Activated CD8-positive, alpha-beta T cell treated with anti-CD3 and anti-CD28 coated beads, Interleukin-2, amount 10 ng/mL, durations not matched to agents 7 days and 5 days (primary cell): ENCODE measurements around the gene SYNPO2. TPM values are rescaled to one million over a fixed set of nuclear protein-coding genes. Genes with fewer than 3 reads are reported as not detected.

Source experiments
- ATAC-seq: fragments of 150-1000 bp; cut with Tn5 transposase; one replicate; pipeline ENCODE4 v1.10.0; 2021; ENCODE audit warnings: moderate library complexity
- CTCF ChIA-PET: fragments of 350-600 bp; sonication (Branson Sonifier 250); formaldehyde crosslinking; loops from one replicate; lab custom pipeline; 2021; ENCODE audit warnings: antibody characterized with exemption; lab: Charles Lee
- POLR2A ChIA-PET: fragments of 350-600 bp; sonication (Branson Sonifier 250); formaldehyde crosslinking; loops from one replicate; lab custom pipeline; 2021; ENCODE audit warnings: antibody characterized with exemption; lab: Charles Lee
- DNase-seq: peaks from one replicate; pipeline ENCODE4 v3.0.0-alpha.2; 2020
- H3K27ac Mint-ChIP-seq: one replicate; pipeline ENCODE4 v1.8.0; 2021; ENCODE audit warnings: mild to moderate bottlenecking, mixed read lengths
- H3K27me3 Mint-ChIP-seq: one replicate; pipeline ENCODE4 v1.8.0; 2021; ENCODE audit warnings: low read depth, mixed read lengths
- H3K36me3 Mint-ChIP-seq: one replicate; pipeline ENCODE4 v1.8.0; 2021; ENCODE audit warnings: low read depth, mixed read lengths
- H3K4me1 Mint-ChIP-seq: one replicate; pipeline ENCODE4 v1.8.0; 2021; ENCODE audit warnings: low read depth, mixed read lengths
- H3K4me3 Mint-ChIP-seq: one replicate; pipeline ENCODE4 v1.8.0; 2021; ENCODE audit warnings: mild to moderate bottlenecking, mixed read lengths
- H3K9me3 Mint-ChIP-seq: one replicate; pipeline ENCODE4 v1.8.0; 2022; ENCODE audit warnings: mixed read lengths; ENCODE audit not compliant: insufficient read depth
- total RNA-seq, 2 experiments: library from RNA; stranded (reverse); gene quantifications; one replicate each; pipeline ENCODE4 v1.2.3, GENCODE V29; 2021

SYNPO2 gene
- total RNA-seq, 2 experiments from 2014 or later = 0.60 to 0.74 TPM

- Mint-ChIP-seq H3K4me1 (no peaks in the 10 kb centered on the region), H3K36me3 (no peaks in the 10 kb centered on the region), H3K4me3 (no peak overlapping the region)
Observed at GRCh38 chr4:118939169-118939783, 50.6 kb downstream of the SYNPO2 start.

GRCh38 chr4:118941149-118941548 is 52.5 kb downstream of the SYNPO2 start:
- ATAC-seq = no peak
- CTCF ChIA-PET = no interaction called here
- POLR2A ChIA-PET = no interaction called here

More at GRCh38 chr4:118939169-118939783, 50.6 kb downstream of the SYNPO2 start:
- ChIA-PET POLR2A (no interaction called here), CTCF (no interaction called here)
- H3K27ac Mint-ChIP-seq = no peak overlapping the region
- ATAC-seq = no peak
- H3K9me3 Mint-ChIP-seq = no peaks in the 10 kb centered on the region
- no peak for DNase-seq
- peaks cover 7% of the 10 kb centered on the region for H3K27me3 Mint-ChIP-seq

GRCh38 chr4:118941799-118942198 is 53.1 kb downstream of the SYNPO2 start:
- POLR2A ChIA-PET = no interaction called here
- no peak overlapping the region for H3K27ac Mint-ChIP-seq
- no peaks in the 10 kb centered on the region for H3K4me1 Mint-ChIP-seq
- no peaks in the 10 kb centered on the region for H3K9me3 Mint-ChIP-seq
- ATAC-seq (no peak), DNase-seq (no peak)
- peaks cover 6% of the 10 kb centered on the region for H3K27me3 Mint-ChIP-seq
- CTCF ChIA-PET = no interaction called here
- H3K4me3 Mint-ChIP-seq = no peak overlapping the region
- no peaks in the 10 kb centered on the region for H3K36me3 Mint-ChIP-seq

More at GRCh38 chr4:118941149-118941548, 52.5 kb downstream of the SYNPO2 start:
- H3K4me3 Mint-ChIP-seq = no peak overlapping the region
- H3K4me1 Mint-ChIP-seq = no peaks in the 10 kb centered on the region
- DNase-seq = no peak
- H3K27ac Mint-ChIP-seq = no peak overlapping the region
- no peaks in the 10 kb centered on the region for H3K9me3 Mint-ChIP-seq
- H3K27me3 Mint-ChIP-seq = peaks cover 6% of the 10 kb centered on the region
- H3K36me3 Mint-ChIP-seq = no peaks in the 10 kb centered on the region

GRCh38 chr4:118942465-118942864 is 53.8 kb downstream of the SYNPO2 start:
- no peaks in the 10 kb centered on the region for H3K9me3 Mint-ChIP-seq
- ATAC-seq (no peak), DNase-seq (no peak)
- H3K27me3 Mint-ChIP-seq = peaks cover 6% of the 10 kb centered on the region
- CTCF ChIA-PET = no interaction called here
- no peak overlapping the region for H3K27ac Mint-ChIP-seq
- H3K4me3 Mint-ChIP-seq = no peak overlapping the region
- no peaks in the 10 kb centered on the region for H3K36me3 Mint-ChIP-seq
- POLR2A ChIA-PET = no interaction called here
- no peaks in the 10 kb centered on the region for H3K4me1 Mint-ChIP-seq

GRCh38 chr4:118947095-118947494 is 58.4 kb downstream of the SYNPO2 start:
- no peak for ATAC-seq
- no peak for DNase-seq
- H3K4me1 Mint-ChIP-seq = no peaks in the 10 kb centered on the region
- H3K27me3 Mint-ChIP-seq = peaks cover 5% of the 10 kb centered on the region
- ChIA-PET POLR2A (no interaction called here), CTCF (no interaction called here)
- no peak overlapping the region for H3K27ac Mint-ChIP-seq
- H3K4me3 Mint-ChIP-seq = no peak overlapping the region
- no peaks in the 10 kb centered on the region for H3K36me3 Mint-ChIP-seq
- no peaks in the 10 kb centered on the region for H3K9me3 Mint-ChIP-seq

GRCh38 chr4:118948545-118949144 is 60.0 kb downstream of the SYNPO2 start:
- no peak for DNase-seq
- Mint-ChIP-seq H3K27ac (no peak overlapping the region), H3K4me3 (no peak overlapping the region), H3K4me1 (no peaks in the 10 kb centered on the region), H3K27me3 (peaks cover 7% of the 10 kb centered on the region), H3K36me3 (no peaks in the 10 kb centered on the region), H3K9me3 (no peaks in the 10 kb centered on the region)
- ChIA-PET POLR2A (no interaction called here), CTCF (no interaction called here)
- ATAC-seq = no peak

- Mint-ChIP-seq H3K27me3 (peaks cover 11% of the 10 kb centered on the region), H3K4me1 (no peaks in the 10 kb centered on the region), H3K9me3 (no peaks in the 10 kb centered on the region), H3K27ac (no peak overlapping the region), H3K36me3 (no peaks in the 10 kb centered on the region), H3K4me3 (no peak overlapping the region)
- ChIA-PET POLR2A (no interaction called here), CTCF (no interaction called here)
- ATAC-seq (no peak), DNase-seq (no peak)
Observed at GRCh38 chr4:118950224-118950623, 61.6 kb downstream of the SYNPO2 start.

GRCh38 chr4:118950929-118951570 is 62.4 kb downstream of the SYNPO2 start:
- no peak for ATAC-seq

GRCh38 chr4:118953276-118953675 is 64.6 kb downstream of the SYNPO2 start:
- Mint-ChIP-seq H3K4me1 (no peaks in the 10 kb centered on the region), H3K27ac (no peak overlapping the region), H3K9me3 (no peaks in the 10 kb centered on the region), H3K4me3 (no peak overlapping the region), H3K27me3 (peaks cover 15% of the 10 kb centered on the region), H3K36me3 (no peaks in the 10 kb centered on the region)
- ATAC-seq = no peak
- POLR2A ChIA-PET = no interaction called here
- CTCF ChIA-PET = no interaction called here
- DNase-seq = no peak

More at GRCh38 chr4:118950929-118951570, 62.4 kb downstream of the SYNPO2 start:
- Mint-ChIP-seq H3K4me1 (no peaks in the 10 kb centered on the region), H3K27me3 (peaks cover 13% of the 10 kb centered on the region), H3K4me3 (no peak overlapping the region), H3K9me3 (no peaks in the 10 kb centered on the region), H3K27ac (no peak overlapping the region), H3K36me3 (no peaks in the 10 kb centered on the region)
- DNase-seq = no peak
- CTCF ChIA-PET = no interaction called here
- POLR2A ChIA-PET = no interaction called here

- Mint-ChIP-seq H3K27me3 (peaks cover 15% of the 10 kb centered on the region), H3K9me3 (no peaks in the 10 kb centered on the region), H3K4me1 (no peaks in the 10 kb centered on the region), H3K36me3 (no peaks in the 10 kb centered on the region), H3K27ac (no peak overlapping the region), H3K4me3 (no peak overlapping the region)
- ChIA-PET POLR2A (no interaction called here), CTCF (no interaction called here)
- ATAC-seq (no peak), DNase-seq (no peak)
Observed at GRCh38 chr4:118954246-118954645, 65.6 kb downstream of the SYNPO2 start.

- no peak for DNase-seq
- Mint-ChIP-seq H3K9me3 (no peaks in the 10 kb centered on the region), H3K27ac (no peak overlapping the region), H3K27me3 (peaks cover 13% of the 10 kb centered on the region), H3K4me3 (no peak overlapping the region), H3K36me3 (no peaks in the 10 kb centered on the region), H3K4me1 (no peaks in the 10 kb centered on the region)
- POLR2A ChIA-PET = no interaction called here
- no peak for ATAC-seq
- CTCF ChIA-PET = no interaction called here
Observed at GRCh38 chr4:118955515-118955914, 66.9 kb downstream of the SYNPO2 start.

GRCh38 chr4:118957722-118958445 is 69.2 kb downstream of the SYNPO2 start:
- CTCF ChIA-PET = no interaction called here
- POLR2A ChIA-PET = no interaction called here
- peaks cover 12% of the 10 kb centered on the region for H3K27me3 Mint-ChIP-seq
- H3K9me3 Mint-ChIP-seq = no peaks in the 10 kb centered on the region
- no peak overlapping the region for H3K4me3 Mint-ChIP-seq
- no peaks in the 10 kb centered on the region for H3K36me3 Mint-ChIP-seq
- ATAC-seq (no peak), DNase-seq (no peak)
- H3K27ac Mint-ChIP-seq = no peak overlapping the region
- no peaks in the 10 kb centered on the region for H3K4me1 Mint-ChIP-seq
